CD4-positive, alpha-beta T cell treated with Interleukin-4 for 4 hours (primary cell): ENCODE measurements around the gene IMPDH2.
"Not testable (repeated sequence)": the region's sequence is repeated elsewhere in the genome, so short reads cannot be mapped to it uniquely, and the experiment has no call there.

ENCODE experiments used
- DNase-seq: peaks from one replicate; pipeline ENCODE4 v3.0.0-alpha.2; 2020

Gene IMPDH2

DNA sequence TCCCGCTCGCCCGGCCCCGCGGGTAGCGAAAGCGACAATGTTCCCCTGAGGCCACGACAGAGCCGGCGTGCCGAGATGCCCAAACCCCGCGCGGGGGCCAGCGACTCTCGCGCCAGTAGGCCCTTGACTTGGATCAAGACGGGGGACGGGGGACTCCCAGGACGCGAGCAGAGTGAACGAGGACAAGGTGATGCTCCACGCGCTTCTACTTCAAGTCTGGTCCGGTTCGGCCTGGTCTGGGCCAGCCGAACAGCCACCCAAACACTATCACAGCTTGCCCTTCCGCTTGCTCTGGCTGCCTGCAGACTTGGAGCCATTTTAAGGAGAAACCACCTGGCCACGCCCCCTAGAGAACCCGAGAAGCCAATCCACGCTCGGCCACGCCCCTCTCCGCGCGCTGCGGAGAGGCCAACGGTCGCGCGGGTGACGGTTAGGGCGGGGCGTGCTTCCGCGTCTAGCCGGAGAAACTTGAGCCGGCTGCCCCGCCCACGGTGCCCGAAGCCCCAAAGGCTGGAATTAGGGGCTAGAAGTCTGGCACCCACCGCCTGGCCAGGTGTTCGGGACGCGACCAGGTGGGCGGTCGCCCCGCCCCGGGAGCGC, 7.9 kb downstream of the IMPDH2 start:
- DNase-seq, result peak; percentile 97

GRCh38 chr3:49020330-49021212, 8.6 kb downstream of the IMPDH2 start:
- peak; percentile 22 for DNase-seq

DNA sequence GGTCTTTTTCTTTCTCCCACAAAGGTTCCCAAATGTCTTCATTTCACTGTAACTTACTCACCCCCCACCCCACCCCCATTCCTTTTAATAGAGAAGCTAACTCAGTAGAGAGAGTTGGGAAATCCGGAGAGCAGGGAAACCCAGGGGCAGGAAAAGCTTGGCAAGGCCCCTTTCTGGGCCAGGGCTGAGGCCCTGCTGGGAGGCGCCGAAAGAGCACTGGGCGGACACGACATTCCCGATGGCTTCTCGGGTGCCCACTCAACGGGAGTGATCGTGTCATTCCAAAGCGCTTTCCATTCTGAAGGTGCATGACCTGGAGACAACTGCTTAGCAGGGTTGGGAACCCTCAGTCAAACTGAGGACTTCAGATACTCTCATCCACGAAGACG, 9.3 kb downstream of the IMPDH2 start:
- DNase-seq, result no peak

DNA sequence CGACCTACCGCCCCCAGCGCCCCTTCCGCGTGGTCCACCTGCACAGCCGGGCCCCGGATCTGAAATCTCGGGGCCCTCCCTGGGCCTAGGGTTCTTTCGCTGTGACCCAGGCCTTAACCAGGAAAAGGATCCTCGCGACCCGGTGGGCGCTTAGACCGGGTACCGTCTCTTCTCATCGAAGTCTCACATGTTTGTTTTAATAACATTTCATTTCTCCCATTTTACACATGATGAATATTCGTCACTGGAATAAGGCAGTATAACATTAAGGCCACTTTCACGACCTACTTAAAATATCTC, 10.5 kb downstream of the IMPDH2 start:
- no peak for DNase-seq

GRCh38 chr3:49017971-49018706, 11.1 kb downstream of the IMPDH2 start, which contains the start of gene DALRD3:
TSS of gene DALRD3 (minus strand) at chr3:49018580. CDS start at chr3:49018564, 16 bp downstream.
- DNase-seq, result peak; percentile 59

DNA sequence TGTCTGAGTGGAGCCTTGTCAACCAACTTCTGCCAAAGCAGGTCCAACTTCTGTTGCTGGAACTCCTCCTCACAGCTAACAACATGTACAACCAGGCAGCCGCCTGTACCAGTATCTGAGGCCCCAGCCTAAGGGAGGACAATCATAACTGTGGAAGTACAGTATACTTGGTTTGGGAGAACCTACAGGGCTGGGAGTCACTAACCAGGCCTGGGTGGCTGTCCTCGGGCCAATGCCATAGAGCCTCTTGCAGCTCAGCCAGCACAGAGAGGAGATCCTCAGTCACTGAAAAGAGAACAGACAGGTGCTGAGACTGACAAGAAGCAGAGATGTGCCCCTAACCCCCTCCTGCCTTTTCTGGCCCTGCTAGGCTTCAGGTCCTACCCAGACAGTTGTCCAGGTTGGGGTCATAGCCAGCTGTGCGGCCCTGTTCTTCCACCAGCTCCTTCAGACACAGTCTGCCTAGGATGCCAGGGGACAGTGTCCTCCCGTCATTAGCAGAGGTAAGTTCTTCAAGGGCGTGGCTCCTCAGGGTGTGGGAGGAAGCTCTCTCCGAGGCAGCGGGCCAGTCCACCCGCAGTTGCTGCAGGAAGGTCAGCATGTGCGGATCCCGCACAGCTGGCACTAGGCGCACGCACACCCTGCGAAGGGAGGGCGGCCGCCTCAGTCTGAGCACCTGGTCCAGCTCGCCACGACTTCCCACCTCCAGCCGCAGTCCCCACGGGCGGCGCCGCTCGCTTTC, 11.8 kb downstream of the IMPDH2 start:
- DNase-seq, result no peak

DNA sequence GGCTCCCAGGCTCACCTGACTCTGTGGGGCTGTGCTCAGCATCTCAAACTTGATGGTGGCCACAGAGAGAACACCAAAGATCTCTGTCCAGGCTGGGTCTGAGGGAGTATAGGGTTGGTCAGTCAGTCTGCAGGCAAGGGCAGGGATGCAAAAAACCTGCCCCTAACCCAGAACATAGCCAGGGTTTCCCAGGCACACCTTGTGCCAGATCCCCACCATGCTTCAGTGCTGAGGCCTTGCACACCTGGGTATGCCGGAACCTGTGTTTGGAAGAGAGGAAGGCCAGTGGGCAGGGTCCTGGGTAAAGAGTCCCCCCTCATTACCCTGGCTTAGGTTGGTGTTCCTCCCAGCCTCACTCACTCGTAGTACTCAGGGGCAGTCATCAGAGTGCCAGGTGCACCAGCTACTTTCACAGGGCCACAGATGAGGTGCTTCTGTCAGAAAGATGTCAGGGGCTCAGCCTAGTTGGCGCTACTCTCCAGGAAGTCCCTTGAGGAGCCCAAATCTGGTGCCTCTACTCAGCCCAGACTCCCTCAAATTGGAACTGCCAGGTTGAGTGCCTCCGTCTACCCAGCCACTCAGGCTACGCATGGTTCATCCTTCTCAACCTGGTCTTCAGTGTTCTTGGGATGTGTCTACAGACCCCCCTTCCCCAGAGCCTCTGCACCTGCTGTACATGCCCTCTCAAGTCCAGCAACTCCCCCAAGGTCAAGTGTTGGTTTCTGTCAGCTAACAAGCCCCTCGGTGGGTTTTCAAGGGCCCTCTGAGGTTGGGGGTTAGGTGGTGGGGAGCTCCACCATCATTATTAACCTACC, 12.6 kb downstream of the IMPDH2 start:
- no peak for DNase-seq

DNA sequence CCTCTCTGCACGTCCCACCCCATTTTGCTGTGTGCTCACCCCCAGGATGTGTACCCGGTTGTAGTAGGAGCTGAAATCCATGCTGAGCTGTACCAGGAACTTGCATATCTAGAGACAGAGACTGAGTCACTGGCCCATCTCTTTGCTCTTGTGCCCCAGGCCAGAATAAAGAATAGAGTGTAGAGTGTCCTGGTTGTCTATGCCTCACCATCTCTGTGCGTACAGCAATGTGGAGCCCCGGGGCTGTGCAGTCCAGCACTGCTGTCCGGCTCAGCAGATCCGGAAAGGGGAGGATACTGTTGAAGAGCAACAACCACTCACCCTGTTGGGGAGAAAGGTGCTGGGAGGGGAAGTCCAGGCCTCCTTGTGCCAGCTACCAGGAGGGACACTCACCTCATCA, 13.4 kb downstream of the IMPDH2 start:
- no peak for DNase-seq

GRCh38 chr3:49015072-49015471, 14.1 kb downstream of the IMPDH2 start:
- no peak for DNase-seq

GRCh38 chr3:49013738-49014660, 15.2 kb downstream of the IMPDH2 start:
- DNase-seq, result peak; percentile 39

DNA sequence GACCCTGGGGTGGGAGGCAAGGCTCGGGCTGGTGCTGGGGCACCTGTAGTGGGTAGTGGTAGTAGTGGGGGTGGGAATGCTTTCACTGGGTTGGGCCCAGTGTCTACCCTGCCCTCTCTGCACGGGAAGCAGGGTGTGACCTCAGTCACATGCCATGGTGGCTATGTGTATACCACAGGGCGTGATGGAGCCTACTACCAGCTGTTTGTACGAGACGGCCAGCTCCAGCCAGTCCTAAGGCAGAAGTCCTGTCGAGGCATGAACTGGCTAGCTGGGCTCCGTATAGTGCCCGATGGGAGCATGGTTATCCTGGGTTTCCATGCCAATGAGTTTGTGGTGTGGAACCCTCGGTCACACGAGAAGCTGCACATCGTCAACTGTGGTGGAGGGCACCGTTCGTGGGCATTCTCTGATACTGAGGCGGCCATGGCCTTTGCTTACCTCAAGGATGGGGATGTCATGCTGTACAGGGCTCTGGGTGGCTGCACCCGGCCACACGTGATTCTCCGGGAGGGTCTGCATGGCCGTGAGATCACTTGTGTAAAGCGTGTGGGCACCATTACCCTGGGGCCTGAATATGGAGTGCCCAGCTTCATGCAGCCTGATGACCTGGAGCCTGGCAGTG, 16.0 kb downstream of the IMPDH2 start:
- no peak for DNase-seq

GRCh38 chr3:49012441-49013017, 16.7 kb downstream of the IMPDH2 start:
- no peak for DNase-seq

DNA sequence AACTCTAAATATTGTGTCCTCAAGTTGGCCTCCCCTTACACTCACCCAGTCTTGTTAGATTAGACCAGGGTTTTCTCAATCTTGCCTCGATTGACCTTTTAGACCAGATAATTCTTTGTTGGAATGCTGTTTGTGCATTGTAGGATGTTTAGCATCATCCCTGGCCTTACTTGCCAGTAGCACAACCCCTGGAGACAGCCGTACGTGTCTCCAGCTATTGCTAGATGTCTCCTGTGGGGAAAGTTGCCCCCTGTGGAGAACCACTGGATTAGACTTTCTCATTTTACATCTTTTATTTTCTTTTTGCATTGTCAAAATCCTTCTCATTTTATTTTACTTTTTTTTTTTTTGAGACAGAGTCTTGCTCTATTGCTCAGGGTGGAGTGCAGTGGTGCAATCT, 19.8 kb downstream of the IMPDH2 start:
- DNase-seq, result no peak

DNA sequence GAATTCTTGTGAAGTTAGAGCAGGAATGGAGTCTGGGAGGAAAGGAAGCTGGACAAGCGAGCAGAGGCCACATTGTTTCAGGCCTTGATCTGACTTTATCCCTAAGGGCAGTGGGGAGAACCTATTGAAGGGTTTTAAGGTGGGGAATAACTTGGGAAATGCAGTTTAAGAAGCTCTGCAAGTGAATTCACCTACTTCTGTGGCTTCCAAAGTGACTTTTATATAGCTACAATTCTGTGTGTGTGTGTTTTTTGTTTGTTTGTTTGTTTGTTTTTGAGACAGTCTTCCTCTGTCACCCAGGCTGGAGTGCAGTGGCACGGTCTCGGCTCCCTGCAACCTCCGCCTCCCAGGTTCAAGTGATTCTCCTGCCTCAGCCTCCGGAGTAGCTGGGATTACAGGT, 20.6 kb downstream of the IMPDH2 start:
- not testable (repeated sequence) for DNase-seq

DNA sequence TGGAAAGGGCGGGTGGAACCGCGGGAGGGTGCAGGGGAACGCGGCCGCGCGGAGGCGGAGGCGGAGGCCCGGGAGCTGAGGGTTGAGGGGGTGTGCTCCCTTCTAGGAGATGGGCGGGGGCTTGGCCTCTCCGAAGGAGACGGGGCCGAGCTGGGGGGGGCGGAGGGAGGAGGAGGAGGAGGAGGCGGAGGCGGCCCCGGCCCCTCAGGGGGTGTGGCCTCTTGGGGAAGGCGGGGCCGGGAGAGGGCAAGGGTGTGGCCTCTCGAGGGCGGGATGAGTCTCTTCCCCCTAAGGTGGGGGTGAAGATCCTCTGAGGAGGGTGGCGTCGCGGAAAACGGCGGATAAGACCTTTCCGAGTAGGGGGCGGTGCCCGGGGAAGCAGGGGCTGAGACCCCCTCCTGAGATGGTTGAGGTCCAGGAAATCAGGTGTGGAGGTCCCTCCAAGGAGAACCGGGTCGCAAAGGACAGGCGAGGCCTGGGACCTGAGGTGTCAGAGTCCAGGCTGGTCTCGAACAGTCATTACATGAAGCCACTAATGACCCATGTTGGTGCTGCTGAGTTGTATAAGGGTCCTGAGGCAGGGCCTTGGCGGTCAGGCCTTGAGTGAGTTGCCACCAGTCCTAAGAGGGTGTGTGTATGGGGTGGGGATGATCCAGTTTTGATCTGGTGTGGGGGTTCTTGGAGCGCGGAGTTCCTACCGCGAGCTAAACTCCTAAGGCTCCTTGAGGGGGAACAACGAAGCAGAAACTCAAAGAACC, 21.2 kb downstream of the IMPDH2 start:
- peak; percentile 89 for DNase-seq

GRCh38 chr3:49007068-49007770, 22.0 kb downstream of the IMPDH2 start, which contains the start of gene WDR6:
TSS of gene WDR6 (plus strand) at chr3:49007391. CDS start at chr3:49007432, 41 bp downstream.
- peak; percentile 99 for DNase-seq

- no peak for DNase-seq
Measured at GRCh38 chr3:49006408-49007067, 22.7 kb downstream of the IMPDH2 start.

GRCh38 chr3:49005998-49006397, 23.2 kb downstream of the IMPDH2 start:
- no peak for DNase-seq
